ENCODE results near the gene NCAPG. TPM values are rescaled to one million over a fixed set of nuclear protein-coding genes. Genes with fewer than 3 reads are reported as not detected.

Gene NCAPG
- polyA plus RNA-seq, 1 donor from 2014 or later = 3.1 TPM

GRCh38 chr4:17811078-17811603 lies 362 bp downstream of the NCAPG start:
- Histone ChIP-seq H3K9me2 (ENCODE audit: insufficient read depth, low read length) (no peaks in the 10 kb centered on the region), H3K9me3 (ENCODE audit: low read length) (no peaks in the 10 kb centered on the region), H3F3A (ENCODE audit: insufficient read depth, low read length, poor library complexity, severe bottlenecking) (peaks cover 4% of the 10 kb centered on the region), H3K27me3 (ENCODE audit: insufficient read depth, low read depth, low read length) (no peaks in the 10 kb centered on the region), H3K36me3 (ENCODE audit: insufficient read depth, low read length) (no peaks in the 10 kb centered on the region), H3K4me3 (ENCODE audit: low read length) (peak overlapping the region; percentile 90), H3K79me2 (replicated peaks; ENCODE audit: insufficient read depth, low read length) (peaks cover 81% of the 10 kb centered on the region), H3K9ac (ENCODE audit: low read length) (peak overlapping the region; percentile 45), H3K4me2 (ENCODE audit: low read length) (peak overlapping the region; percentile 46), H3K27ac (ENCODE audit: low read length) (no peak overlapping the region), H2AFZ (ENCODE audit: low read depth, low read length) (peak overlapping the region; percentile 30), H4K20me1 (ENCODE audit: insufficient read depth) (no peaks in the 10 kb centered on the region)
- TF ChIP-seq SMC3 (conservative IDR thresholded peaks at IDR 0.05; ENCODE audit: poor library complexity) (no peak), POLR2AphosphoS5 (IDR thresholded peaks at IDR 0.05) (no peak), CTCF (IDR thresholded peaks at IDR 0.05; ENCODE audit: poor library complexity, severe bottlenecking) (peak; percentile 15), RAD21 (conservative IDR thresholded peaks at IDR 0.05) (no peak), TAF1 (IDR thresholded peaks at IDR 0.05; ENCODE audit: low read depth) (no peak), EP300 (conservative IDR thresholded peaks at IDR 0.05; ENCODE audit: poor library complexity, severe bottlenecking) (no peak), MXI1 (conservative IDR thresholded peaks at IDR 0.05; ENCODE audit: poor library complexity, severe bottlenecking) (peak; percentile 25), REST (IDR thresholded peaks at IDR 0.05; ENCODE audit: borderline replicate concordance) (no peak), EZH2 (IDR thresholded peaks at IDR 0.05; ENCODE audit: borderline replicate concordance, insufficient read depth, low read length, poor library complexity, severe bottlenecking) (no peak)

GRCh38 chr4:17812125-17812524 lies 1.3 kb downstream of the NCAPG start:
- Histone ChIP-seq H2AFZ (ENCODE audit: low read depth, low read length) (no peak overlapping the region), H3K4me3 (ENCODE audit: low read length) (peak overlapping the region; percentile 90), H3K27ac (ENCODE audit: low read length) (no peak overlapping the region)

More at GRCh38 chr4:17812125-17812524, 1.3 kb downstream of the NCAPG start:
- no peaks in the 10 kb centered on the region for H3K36me3 ChIP-seq (ENCODE audit: insufficient read depth, low read length)
- H4K20me1 ChIP-seq (ENCODE audit: insufficient read depth) = no peaks in the 10 kb centered on the region
- H3K4me2 ChIP-seq (ENCODE audit: low read length) = peak overlapping the region; percentile 46
- TF ChIP-seq MXI1 (conservative IDR thresholded peaks at IDR 0.05; ENCODE audit: poor library complexity, severe bottlenecking) = no peak
- TF ChIP-seq CTCF (IDR thresholded peaks at IDR 0.05; ENCODE audit: poor library complexity, severe bottlenecking) = no peak
- TF ChIP-seq SMC3 (conservative IDR thresholded peaks at IDR 0.05; ENCODE audit: poor library complexity) = no peak
- no peak for TF ChIP-seq REST (IDR thresholded peaks at IDR 0.05; ENCODE audit: borderline replicate concordance)
- TF ChIP-seq EZH2 (IDR thresholded peaks at IDR 0.05; ENCODE audit: borderline replicate concordance, insufficient read depth, low read length, poor library complexity, severe bottlenecking) = no peak
- no peak for TF ChIP-seq RAD21 (conservative IDR thresholded peaks at IDR 0.05)
- no peak for TF ChIP-seq EP300 (conservative IDR thresholded peaks at IDR 0.05; ENCODE audit: poor library complexity, severe bottlenecking)
- no peak for TF ChIP-seq POLR2AphosphoS5 (IDR thresholded peaks at IDR 0.05)
- no peak for TF ChIP-seq TAF1 (IDR thresholded peaks at IDR 0.05; ENCODE audit: low read depth)
- no peaks in the 10 kb centered on the region for H3K27me3 ChIP-seq (ENCODE audit: insufficient read depth, low read depth, low read length)
- H3K9me3 ChIP-seq (ENCODE audit: low read length) = no peaks in the 10 kb centered on the region
- peaks cover 4% of the 10 kb centered on the region for H3F3A ChIP-seq (ENCODE audit: insufficient read depth, low read length, poor library complexity, severe bottlenecking)
- no peaks in the 10 kb centered on the region for H3K9me2 ChIP-seq (ENCODE audit: insufficient read depth, low read length)
- peaks cover 71% of the 10 kb centered on the region for H3K79me2 ChIP-seq (replicated peaks; ENCODE audit: insufficient read depth, low read length)
- no peak overlapping the region for H3K9ac ChIP-seq (ENCODE audit: low read length)

Data from neural cell (in vitro differentiated cells).